GM15510 (cell line): Measurements from ENCODE around the gene PLCG2.

Experiments
- POLR2A ChIP-seq: IDR thresholded peaks from 3 replicates; pipeline ENCODE4 v1.6.1; 2011; ENCODE audit warnings: borderline replicate concordance; ENCODE audit not compliant: insufficient read length; ENCODE audit errors: extremely low read depth

Gene PLCG2

GRCh38 chr16:81927561-81928185 is 148.6 kb downstream of the PLCG2 start:
- no peak for TF ChIP-seq POLR2A

- no peak for TF ChIP-seq POLR2A
These were observed 149.3 kb downstream of the PLCG2 start for GRCh38 chr16:81928271-81928918.

GRCh38 chr16:81928975-81929374 is 149.9 kb downstream of the PLCG2 start:
- no peak for TF ChIP-seq POLR2A

GRCh38 chr16:81929841-81930240 is 150.8 kb downstream of the PLCG2 start:
- TF ChIP-seq POLR2A = no peak

GRCh38 chr16:81931927-81932326 is 152.8 kb downstream of the PLCG2 start:
- TF ChIP-seq POLR2A = no peak

- no peak for TF ChIP-seq POLR2A
These were observed 153.6 kb downstream of the PLCG2 start for GRCh38 chr16:81932668-81933067.

GRCh38 chr16:81933361-81933760 is 154.3 kb downstream of the PLCG2 start:
- no peak for TF ChIP-seq POLR2A

- no peak for TF ChIP-seq POLR2A
These were observed 157.3 kb downstream of the PLCG2 start for GRCh38 chr16:81936209-81937000.

GRCh38 chr16:81937305-81938038 is 158.4 kb downstream of the PLCG2 start:
- no peak for TF ChIP-seq POLR2A

- TF ChIP-seq POLR2A = no peak
These were observed 159.5 kb downstream of the PLCG2 start for GRCh38 chr16:81938326-81939163.

GRCh38 chr16:81939164-81940056 is 160.3 kb downstream of the PLCG2 start:
- TF ChIP-seq POLR2A = no peak

GRCh38 chr16:81940781-81941560 is 161.9 kb downstream of the PLCG2 start:
- no peak for TF ChIP-seq POLR2A
